Stimulated activated naive CD8-positive, alpha-beta T cell treated with anti-CD3 and anti-CD28 coated beads, Interleukin-15, Interleukin-2, amounts not matched to agents 100 U/mL and 50 U/mL, for 24 hours (primary cell): Measurements from ENCODE around the gene RMI2.
"Not testable (repeated sequence)": the region's sequence is repeated elsewhere in the genome, so short reads cannot be mapped to it uniquely, and the experiment has no call there.

Source experiments
- ATAC-seq: fragments of 150-1000 bp; cut with Tn5 transposase; one replicate; pipeline ENCODE4 v1.10.0; 2021
- DNase-seq: peaks from one replicate; pipeline ENCODE4 v3.0.0; 2021

The RMI2 gene

DNA sequence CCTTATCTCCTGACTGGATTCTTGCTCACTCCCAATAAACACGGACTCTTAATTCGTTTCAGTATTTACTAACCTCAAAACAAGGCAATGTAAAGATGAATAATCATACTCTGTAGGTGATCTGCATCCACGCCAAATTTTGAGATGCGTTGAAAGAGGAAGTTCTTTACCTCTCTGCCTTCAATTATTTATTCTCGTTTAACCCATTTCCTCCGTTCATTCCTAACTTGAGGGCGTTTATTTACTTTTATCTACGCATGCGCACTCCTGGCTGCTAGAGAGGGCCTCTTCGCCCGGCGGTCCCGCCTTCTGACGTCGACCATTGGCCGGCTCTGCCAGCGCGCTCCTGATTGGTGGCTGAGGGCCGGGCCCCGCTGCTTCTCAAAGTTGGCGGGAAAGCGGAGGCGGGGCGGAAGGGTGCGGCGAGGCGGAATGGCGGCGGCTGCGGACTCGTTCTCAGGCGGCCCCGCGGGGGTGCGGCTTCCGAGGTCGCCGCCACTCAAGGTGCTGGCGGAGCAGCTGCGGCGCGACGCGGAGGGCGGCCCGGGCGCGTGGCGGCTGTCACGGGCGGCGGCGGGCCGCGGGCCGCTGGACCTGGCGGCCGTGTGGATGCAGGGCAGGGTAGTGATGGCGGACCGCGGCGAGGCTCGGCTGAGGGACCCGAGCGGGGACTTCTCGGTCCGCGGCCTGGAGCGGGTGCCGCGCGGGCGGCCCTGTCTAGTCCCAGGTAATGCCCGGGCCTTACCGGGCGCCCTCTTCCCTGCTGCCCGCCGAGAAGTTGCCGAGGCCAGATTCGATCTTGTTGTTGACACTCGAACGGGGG is at the start of gene RMI2:
TSS of gene RMI2 (plus strand) at position 420 of the 823 bp plus-strand sequence. CDS start at position 433, 13 bp downstream.
- peak; percentile 97 for ATAC-seq

DNA sequence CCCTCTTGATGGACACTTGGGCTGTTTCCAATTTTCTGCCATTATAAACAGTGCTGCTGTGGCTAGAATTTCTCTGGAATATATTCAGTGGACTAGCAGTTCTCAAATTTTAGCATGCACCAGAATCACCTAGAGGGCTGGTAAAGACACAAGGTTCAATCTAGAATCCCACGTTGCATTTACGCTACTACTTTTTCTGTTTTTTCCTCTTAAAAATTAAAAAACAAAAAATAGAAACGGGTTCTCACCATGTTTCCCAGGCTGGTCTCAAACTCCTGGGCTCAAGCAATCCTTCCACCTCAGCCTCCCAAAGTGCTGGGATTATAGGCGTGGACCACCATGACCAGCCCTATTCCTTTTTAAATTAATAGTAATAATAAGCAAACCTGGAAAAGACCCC is 49.6 kb upstream of the RMI2 start:
- DNase-seq (no peak), ATAC-seq (no peak)

More for the DNA sequence above, at the start of gene RMI2:
- DNase-seq = peak; percentile 99

DNA sequence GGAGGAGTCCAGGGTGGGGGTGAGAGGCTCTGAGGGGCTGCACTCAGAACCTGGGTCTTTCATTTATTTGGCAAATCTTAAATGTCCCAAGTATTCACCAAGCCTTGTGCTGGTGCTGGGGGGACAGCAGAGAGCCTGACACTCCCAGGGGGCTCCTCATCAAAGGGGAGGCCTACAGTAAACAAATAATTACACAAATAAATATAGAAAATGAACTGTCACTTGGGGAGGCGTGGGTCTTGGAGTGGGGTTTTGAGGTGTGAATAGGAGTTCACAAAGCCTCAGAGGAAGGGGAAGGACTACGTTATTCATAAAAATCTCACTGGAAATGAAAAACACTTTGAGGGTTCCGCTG is 48.9 kb upstream of the RMI2 start:
- DNase-seq (no peak), ATAC-seq (no peak)

DNA sequence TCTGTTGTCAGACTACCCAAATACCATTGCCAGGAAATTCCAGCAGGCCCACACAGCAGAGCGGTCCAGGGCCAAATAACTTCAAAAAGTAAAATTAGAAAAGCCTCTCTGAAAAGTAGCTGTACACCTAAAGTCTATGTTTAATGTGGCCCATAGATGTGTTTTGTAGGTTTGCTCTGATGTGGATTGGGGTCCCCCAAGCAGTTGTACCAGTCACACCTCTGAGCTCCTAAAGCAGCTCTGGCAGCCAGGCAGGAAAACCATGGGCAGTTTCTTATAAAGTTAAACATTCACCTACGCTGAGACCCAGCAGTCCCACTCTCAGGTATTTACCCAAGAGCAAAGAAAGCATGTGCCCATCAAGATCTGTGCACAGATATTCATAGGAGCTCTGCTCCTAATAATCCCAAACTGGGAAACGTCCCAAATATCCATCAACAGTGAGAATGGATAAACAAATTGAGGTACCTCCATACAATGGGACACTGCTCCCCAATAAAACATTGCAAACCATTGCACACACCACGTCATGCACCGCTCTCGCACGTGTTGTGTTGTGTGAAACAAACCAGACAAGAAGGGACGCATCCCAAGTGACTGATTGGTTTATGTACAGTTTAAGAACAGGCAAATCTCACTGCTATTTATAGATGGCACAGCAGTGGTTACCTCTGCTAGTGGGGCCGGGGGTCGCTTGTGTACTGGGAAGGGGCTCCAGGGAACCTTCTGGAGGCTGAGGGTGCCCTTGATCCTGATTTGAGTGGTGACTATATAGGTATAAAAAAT is 48.4 kb upstream of the RMI2 start:
- peak; percentile 24 for ATAC-seq
- no peak for DNase-seq

DNA sequence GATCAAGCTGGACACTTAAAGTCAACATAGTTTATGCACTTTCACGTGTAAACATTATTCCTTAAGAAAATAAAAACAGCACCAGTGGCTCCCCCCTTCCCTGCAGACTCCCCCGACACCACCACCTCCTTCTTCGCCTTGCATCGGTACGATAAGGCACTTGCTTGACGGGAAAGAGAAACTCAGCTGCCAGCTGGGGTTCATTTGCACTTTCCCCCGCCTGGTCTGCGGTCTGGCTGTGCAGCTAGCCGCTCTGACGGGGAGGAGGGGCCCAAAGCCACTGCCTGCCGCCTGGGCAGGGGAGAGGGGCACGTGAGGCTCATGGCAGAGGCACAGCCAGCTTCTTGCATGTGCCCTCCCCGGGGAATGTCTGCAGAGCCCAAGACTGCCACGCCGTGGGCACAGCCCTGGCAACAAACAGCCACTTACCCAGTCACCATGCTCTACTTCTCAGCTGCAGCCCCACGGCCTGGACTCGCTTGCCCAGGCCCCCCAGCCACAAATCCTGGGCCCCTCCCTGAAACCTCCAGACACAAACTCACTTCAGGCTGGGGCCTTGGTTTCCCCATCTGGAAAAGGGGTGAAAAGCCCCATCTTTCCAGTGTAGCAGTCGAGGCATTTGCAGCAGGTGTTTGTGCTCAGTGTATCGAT is 47.6 kb upstream of the RMI2 start:
- peak; percentile 81 for DNase-seq

DNA sequence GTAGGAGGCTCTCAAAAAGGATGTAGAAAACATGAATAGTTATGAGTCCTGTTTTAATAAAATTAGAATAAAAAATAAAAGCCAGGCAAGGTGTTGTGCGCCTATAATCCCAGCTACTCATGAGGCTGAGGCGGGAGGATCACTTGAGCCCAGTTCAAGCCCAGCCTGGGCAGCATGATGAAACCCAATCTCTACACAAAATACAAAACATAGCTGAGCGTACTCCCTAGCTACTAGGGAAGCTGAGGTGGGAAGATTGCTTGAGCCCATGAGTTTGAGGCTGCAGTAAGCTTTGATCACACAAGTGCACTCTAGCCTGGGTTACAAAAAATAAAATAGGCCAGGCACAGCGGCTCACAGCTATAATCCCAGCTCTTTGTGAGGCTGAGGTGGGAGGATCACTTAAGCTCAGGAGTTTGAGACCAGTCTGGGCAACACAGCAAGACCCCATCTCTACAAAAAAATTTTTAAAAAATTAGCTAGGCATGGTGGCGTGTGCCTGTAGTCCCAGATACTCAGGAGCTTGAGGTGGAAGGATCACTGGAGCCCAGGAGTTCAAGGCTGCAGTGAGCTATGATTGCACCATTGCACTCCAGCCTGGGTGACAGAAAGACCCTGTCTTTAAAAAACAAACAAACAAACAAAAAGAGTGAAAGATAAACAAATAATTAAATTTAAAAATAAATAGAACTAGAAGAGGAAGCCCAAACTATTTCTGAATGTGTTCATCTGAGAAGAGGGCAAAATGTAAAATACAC is 46.9 kb upstream of the RMI2 start:
- no peak for ATAC-seq

More for the DNA sequence above, 47.6 kb upstream of the RMI2 start:
- ATAC-seq = peak; percentile 83

DNA sequence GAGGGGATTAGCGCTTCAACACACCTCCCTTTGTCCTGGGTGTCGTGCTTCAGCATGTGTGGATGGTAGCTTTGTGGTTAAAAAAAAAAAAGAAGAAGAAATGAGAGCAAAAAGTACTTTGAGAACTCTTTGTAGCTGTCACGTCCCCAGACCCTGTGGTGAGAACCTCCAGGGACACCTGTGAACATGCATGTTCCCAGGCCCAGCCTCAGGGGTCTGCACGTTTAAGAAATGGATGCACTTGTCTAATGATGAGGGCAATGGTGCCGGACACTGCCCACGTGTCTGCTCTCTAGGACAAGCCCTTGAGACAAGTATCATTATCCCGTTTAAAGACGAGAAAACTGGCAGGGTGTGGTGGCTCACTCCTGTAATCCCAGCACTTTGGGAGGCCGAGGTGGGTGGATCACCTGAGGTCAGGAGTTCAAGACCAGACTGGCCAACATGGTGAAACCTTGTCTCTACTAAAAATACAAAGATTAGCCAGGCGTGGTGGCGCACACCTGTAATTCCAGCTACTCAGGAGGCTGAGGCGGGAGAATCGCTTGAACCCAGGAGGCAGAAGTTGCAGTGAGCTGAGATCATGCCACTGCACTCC is 46.2 kb upstream of the RMI2 start:
- ATAC-seq, DNase-seq: not testable (repeated sequence)

More for the DNA sequence above, 46.9 kb upstream of the RMI2 start:
- no peak for DNase-seq

DNA sequence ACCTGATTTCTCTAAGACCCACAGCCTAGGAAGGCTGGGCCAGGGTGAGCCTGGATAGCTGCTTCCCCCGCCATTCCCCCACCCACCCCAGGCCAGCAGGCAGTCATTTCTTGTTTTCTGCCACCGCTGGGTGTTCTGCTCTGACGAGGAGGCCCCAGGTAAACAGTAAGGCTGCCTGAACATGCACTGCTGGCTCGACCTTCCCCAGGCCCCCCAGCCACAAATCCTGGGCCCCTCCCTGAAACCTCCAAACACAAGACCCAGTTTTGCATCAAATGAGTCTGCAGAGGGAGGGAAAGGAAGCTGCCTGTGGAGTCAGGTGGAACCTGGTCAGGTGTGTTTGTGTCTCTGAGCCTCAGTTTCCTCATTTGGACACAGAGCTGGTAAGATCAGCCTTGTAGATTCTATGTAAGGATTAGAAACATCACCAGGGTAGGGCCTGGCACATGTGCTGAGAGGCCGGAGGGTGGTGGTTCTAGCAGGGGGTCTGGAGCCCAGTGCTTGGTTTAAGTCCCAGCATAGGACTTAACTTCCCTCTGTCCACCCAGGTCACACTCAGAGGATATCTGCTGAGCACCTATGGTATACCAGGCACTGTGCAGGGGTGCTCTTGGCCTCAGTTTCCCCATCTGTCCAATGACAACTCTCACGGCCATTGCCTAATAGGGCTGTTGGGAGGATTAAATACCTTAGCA is 45.2 kb upstream of the RMI2 start:
- ATAC-seq = no peak
- DNase-seq = no peak

DNA sequence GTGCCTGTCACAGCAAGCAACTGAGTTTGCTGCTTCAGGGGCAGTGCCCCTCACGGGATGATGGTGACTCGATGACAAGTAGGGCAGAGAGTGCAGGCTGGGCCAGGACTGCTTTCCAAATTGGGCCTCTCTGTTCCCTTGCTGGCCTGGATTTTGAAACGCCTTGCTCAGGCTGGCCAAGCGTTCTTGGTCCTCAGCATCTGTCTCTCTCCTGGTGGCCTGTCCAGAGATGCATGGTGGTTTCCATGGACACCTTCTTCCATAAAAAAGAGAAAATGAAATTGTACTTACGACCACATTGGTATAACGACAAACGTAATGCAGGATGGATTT is 44.7 kb upstream of the RMI2 start:
- no peak for DNase-seq
- ATAC-seq = no peak

DNA sequence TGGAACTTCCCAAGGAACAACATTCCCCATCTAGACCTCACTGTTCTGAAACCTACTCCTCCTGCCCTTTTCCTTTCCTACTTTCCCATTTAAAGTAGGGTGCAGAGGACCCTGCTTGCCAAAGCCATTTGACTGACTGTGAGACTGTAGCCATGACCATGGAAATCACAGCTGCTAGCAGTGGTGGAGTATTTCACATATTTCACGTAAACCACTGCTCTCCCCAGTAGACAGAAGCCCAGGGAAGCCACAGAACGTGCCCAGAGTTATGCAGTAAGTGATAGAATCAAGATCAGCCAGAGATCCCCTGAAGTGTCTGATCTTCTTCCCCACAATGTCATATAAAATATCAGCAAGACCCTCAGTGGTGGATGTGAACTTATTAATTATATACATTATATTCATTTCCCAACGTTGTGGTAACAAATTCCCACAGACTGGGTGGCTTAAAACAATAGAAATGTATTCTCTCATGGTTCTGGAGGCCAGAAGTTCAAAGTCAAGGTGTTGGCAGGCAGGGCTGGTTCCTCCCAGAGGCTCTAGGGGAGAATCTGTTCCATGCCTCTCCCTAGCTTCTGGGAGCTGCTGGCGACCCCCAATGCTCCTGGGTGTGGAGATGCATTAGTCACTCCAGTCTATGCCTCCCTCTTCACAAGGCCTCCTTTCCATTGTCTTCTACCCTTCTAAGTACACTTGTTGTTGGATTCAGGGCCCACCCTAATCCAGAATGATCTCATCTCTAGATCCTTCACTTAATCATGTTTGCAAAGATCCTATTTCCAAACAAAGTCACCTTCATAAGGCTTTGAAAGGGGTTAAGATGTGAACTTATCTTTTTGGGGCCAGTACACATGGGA is 43.4 kb upstream of the RMI2 start:
- DNase-seq = no peak
- ATAC-seq = no peak

DNA sequence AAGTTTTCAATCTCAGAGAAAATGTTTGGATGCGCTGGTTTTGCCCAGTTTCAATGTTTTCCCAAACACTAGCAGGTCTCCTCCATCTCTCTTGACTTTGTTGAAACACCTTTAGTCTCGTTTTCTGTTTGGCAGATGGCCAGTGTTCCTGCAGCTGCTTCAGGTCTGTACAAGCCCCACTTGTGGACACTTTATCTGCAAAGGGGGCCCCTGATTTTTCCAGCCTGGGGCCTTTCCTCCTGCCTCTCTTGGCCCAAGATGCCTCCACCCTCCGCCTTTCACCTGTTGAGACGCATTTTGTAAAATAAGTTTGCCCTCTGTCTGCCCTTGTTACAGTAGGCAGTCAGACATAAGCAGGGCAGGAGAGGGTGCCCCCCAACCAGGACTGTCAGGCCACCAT is 42.3 kb upstream of the RMI2 start:
- DNase-seq (no peak), ATAC-seq (no peak)

DNA sequence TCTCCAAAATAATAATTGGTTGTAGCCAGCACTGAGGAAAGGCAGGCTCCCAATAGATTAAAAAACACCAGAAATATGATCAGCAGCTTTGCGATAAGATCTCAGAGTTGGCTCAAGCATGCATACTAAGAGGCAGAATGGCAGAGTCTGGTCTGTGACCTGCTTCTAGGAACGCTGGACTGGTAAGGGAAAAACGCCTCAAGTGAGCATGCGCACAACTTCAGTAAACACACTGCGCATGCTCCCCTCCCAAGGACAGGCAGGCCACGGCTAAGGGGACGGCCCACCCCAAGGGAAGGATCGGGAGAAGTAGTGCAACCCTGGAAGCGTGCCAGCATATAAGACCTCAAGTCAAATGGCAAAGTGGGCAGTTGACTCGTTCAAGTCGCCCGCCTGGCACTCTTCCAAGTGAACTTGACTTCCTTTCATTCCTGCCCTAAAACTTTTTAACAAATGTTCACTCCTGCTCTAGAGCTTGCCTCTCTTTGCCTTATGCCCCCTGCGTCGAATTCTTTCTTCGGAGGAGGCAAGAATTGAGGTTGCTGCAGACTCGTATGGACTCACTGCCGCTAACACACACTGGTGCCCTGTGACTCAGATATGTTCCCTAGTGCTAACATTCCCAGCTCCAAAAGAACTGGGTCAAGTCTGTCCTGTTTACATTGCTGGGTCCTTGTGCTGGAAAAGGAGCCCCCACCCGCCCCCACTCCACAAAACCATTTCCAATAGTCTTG is 41.7 kb upstream of the RMI2 start:
- ATAC-seq = no peak
- DNase-seq = no peak

DNA sequence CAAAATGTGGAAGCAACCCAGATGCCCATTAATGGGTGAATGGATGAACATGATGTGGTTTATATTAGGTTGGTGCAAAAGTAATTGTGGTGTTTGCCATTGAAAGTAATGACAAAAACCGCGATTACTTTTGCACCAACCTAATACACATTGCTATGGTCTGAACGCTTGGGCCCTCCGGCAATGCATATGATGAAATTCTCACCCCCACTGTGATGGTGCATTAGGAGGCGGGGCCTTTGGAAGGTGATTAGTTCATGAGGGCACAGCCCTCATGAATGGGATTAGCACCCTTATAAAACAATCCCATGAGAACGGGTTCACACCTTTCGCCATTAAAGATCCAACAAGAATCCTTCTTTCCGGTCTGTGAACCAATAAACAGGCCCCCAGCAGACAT is 38.9 kb upstream of the RMI2 start:
- ATAC-seq = no peak
- no peak for DNase-seq

DNA sequence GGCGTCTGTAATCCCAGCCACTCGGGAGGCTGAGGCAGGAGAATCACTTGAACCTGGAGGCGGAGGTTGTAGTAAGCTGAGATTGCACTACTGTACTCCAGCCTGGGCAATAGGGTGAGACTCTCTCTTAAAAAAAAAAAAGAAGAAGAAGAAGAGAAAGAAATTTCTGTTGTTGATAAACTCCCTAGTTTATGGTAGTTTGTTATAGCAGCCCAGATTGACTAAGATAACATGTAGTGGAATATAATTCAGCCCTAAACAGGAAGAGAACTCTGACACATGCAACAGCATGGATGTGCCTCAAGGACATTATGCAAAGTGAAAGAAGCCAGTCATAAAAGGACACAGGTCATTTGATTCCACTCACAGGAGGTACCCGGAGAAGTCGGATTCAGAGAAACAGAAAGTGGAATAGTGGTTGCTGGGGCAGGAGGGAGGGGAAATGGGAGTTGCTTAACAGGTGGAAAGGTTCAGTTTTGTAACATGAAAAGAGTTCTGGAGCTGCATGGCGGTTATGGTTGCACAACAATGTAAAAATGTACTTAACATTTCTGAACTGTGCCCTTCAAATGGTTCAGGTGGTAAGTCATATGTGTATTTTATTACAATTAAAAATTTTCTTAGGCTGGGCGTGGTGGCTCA is 38.1 kb upstream of the RMI2 start:
- no peak for DNase-seq

DNA sequence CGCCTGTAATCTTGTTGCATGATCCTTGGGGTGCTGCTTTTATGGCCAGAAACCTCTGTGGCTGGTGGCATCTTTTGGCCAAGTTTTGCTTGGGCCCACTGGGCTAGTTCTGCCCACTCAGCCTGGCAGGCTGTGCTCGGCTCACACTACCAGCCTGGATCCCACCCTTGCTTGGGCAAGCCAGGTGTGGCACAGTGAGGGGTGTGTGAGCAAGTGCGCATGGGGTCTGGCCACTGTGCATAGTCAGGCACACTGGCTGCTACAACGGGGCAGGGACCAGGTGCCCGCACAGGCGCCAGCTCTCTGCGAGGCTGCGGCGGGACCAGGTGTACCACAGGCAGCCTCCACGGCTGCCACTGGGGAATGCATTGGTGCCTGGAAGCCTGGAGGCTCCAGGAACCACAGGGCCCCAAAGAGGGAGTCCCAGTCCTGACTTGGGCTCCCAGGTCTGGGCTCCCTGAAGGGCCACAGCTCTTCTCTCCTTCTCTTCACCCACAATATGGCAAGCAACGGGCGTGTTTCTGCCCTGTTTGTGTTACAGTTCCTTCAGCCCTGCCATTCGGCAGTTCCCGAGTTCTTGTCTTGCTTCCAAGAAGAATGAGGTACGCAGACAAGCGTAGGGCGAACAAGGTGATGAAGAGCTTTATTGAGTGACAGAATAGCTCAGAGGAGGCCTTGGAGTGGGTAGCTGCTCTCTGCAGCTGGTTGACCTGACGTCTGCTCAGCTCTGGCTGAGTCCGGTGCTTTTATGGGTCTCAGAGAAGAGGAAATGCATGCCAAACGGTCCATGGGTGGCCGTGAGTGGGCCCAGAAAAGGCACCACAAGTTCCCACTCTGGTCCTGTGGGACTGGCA is 37.4 kb upstream of the RMI2 start:
- ATAC-seq (no peak), DNase-seq (no peak)

More for the DNA sequence above, 38.1 kb upstream of the RMI2 start:
- no peak for ATAC-seq

DNA sequence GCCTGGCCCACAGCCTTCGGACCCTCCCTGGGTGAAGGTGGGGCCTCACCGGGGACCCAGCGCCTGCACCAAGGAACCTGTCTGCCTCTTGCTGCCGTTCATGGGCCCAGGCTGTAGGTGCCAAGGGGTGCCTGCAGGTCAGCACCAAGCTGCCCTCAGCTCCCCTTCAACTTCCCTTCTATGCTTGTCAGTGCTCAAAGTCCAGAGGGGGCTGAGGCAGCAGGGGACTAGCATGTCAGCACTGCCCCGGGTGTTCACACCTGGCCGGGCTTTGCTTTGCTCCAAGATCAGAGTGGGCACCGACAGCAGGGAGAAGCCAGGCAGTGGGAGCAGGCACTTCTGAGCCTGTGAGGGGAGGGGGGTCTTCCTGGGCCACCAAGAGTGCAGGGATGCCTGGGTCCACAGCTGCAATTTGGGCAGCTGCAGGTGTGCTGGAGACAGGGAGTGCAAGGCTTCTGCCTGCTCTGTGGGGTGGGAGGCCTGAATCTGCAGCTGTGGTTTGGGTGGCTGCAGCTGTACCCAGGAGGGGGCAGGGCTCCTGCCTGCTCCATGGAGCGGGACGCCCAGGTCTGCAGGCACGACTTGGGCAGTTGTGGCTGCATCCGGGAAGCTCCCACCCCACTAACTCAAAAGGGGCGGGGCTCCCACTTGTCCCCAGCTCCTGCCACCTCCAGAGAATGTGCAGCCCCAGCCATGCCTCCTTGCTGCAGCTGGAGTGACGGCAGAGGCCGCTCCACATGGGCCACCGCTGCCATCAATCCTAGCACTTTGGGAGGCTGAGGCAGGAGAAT is 36.6 kb upstream of the RMI2 start:
- ATAC-seq (peak; percentile 20), DNase-seq (no peak)
